ENCODE measurements around the gene CTDSPL.

CTDSPL gene

DNA sequence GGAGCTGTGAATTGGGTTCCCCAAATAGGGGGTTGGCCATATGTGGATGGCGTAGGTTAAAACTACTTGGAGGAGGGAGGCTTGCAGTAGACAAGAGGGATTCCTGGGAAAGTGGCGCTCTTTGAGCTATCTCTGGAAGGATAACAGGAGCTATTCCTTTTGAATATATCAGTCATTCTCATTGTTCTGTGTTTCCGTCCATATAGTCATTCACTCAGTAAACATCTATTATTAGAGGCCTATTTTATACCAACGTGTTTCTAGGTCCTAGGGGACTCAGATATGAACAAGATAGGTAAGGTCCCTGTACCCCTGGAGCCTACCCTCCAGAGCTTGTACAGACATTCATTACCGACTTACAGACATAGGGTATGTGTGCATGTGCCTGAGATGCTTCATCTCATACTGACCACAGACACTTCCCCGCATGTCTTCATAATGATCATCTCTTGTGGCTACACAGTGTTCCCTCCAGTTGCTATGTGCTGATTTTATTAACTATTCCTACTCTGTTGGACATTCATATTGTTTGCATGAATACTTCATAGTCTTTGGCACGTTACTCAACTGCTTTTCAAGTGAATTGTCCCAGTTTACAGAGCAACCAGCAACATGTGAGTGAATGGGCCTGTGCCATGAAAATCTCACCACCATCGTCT, 73.1 kb downstream of the CTDSPL start:
- ChIA-PET POLR2A (no interaction called here), CTCF (interaction anchor here (1.2 kb wide), 1 partner anchor 18 kb away, joined by 3 read pairs; no protein-coding TSS in a partner anchor)
- no peak for TF ChIP-seq ZNF776 (tag by site-specific recombination; IDR thresholded peaks at IDR 0.05; ENCODE audit: borderline replicate concordance)
- TF ChIP-seq, protein P1, sequence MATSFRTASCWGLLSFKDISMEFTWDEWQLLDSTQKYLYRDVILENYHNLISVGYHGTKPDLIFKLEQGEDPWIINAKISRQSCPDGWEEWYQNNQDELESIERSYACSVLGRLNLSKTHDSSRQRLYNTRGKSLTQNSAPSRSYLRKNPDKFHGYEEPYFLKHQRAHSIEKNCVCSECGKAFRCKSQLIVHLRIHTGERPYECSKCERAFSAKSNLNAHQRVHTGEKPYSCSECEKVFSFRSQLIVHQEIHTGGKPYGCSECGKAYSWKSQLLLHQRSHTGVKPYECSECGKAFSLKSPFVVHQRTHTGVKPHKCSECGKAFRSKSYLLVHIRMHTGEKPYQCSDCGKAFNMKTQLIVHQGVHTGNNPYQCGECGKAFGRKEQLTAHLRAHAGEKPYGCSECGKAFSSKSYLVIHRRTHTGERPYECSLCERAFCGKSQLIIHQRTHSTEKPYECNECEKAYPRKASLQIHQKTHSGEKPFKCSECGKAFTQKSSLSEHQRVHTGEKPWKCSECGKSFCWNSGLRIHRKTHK (tag by site-specific recombination; IDR thresholded peaks at IDR 0.05), result no peak
- no peak for TF ChIP-seq ZNF791 (tag by site-specific recombination; IDR thresholded peaks at IDR 0.05)
- no peak overlapping the region for H3K27ac ChIP-seq (ENCODE audit: extremely low read depth, low read depth, low read length)
- no peaks in the 10 kb centered on the region for H3K9me3 ChIP-seq (ENCODE audit: control insufficient read depth, insufficient read depth, low read depth, low read length)
- H3K36me3 ChIP-seq (ENCODE audit: control insufficient read depth in 2 of 2, insufficient read depth in 1 of 2, low read length in 2 of 2), result no peaks in the 10 kb centered on the region
- no peak overlapping the region for H3K4me3 ChIP-seq (ENCODE audit: low read depth, low read length)
- no peaks in the 10 kb centered on the region for H3K4me1 ChIP-seq (ENCODE audit: control insufficient read depth, insufficient read depth, low read length)

DNA sequence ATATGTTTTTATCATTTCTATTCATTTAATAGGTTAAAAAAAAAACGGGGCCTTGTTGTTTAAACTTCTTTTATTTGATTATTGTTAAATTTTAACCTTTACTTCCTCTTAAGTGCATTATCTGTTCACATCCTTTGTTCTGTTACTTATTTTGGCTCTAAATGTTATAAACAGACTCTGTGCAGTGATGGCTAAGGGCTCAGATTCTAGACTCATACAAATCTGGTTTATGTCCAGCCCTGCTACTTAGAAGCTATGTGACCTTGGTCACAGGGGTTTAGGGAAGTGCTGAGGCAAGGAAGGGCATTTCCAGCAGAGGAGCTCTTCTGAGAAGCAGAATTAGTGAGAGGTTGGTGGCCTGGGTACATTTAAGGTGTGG, 73.6 kb downstream of the CTDSPL start:
- TF ChIP-seq ZXDB (tag by site-specific recombination; IDR thresholded peaks at IDR 0.05) (no peak), ZNF707 (tag by site-specific recombination; IDR thresholded peaks at IDR 0.05) (no peak), ZNF341 (tag by site-specific recombination; IDR thresholded peaks at IDR 0.05; ENCODE audit: low read depth) (no peak), ZNF16 (tag by site-specific recombination; IDR thresholded peaks at IDR 0.05; ENCODE audit: low read depth) (no peak), ZNF610 (tag by site-specific recombination; IDR thresholded peaks at IDR 0.05; ENCODE audit: borderline replicate concordance) (no peak), KLF10 (tag by site-specific recombination; IDR thresholded peaks at IDR 0.05) (no peak), HOXC10 (CRISPR knock-in tag; IDR thresholded peaks at IDR 0.05) (no peak), ZNF433 (tag by site-specific recombination; IDR thresholded peaks at IDR 0.05; ENCODE audit: low read depth) (no peak), ZNF214 (tag by site-specific recombination; IDR thresholded peaks at IDR 0.05; ENCODE audit: borderline replicate concordance) (no peak), ZNF302 (tag by site-specific recombination; IDR thresholded peaks at IDR 0.05; ENCODE audit: low read depth) (no peak), TCF7L2 (IDR thresholded peaks at IDR 0.05; ENCODE audit: borderline replicate concordance, low read depth, low read length) (no peak), BCL11A (tag by site-specific recombination; IDR thresholded peaks at IDR 0.05; ENCODE audit: low read depth) (no peak)
- TF ChIP-seq, protein P2, sequence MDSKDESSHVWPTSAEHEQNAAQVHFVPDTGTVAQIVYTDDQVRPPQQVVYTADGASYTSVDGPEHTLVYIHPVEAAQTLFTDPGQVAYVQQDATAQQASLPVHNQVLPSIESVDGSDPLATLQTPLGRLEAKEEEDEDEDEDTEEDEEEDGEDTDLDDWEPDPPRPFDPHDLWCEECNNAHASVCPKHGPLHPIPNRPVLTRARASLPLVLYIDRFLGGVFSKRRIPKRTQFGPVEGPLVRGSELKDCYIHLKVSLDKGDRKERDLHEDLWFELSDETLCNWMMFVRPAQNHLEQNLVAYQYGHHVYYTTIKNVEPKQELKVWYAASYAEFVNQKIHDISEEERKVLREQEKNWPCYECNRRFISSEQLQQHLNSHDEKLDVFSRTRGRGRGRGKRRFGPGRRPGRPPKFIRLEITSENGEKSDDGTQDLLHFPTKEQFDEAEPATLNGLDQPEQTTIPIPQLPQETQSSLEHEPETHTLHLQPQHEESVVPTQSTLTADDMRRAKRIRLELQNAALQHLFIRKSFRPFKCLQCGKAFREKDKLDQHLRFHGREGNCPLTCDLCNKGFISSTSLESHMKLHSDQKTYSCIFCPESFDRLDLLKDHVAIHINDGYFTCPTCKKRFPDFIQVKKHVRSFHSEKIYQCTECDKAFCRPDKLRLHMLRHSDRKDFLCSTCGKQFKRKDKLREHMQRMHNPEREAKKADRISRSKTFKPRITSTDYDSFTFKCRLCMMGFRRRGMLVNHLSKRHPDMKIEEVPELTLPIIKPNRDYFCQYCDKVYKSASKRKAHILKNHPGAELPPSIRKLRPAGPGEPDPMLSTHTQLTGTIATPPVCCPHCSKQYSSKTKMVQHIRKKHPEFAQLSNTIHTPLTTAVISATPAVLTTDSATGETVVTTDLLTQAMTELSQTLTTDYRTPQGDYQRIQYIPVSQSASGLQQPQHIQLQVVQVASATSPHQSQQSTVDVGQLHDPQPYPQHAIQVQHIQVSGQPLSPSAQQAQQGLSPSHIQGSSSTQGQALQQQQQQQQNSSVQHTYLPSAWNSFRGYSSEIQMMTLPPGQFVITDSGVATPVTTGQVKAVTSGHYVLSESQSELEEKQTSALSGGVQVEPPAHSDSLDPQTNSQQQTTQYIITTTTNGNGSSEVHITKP (tag by site-specific recombination; IDR thresholded peaks at IDR 0.05), result no peak
- TF ChIP-seq, protein P3, sequence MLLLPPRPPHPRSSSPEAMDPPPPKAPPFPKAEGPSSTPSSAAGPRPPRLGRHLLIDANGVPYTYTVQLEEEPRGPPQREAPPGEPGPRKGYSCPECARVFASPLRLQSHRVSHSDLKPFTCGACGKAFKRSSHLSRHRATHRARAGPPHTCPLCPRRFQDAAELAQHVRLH (tag by site-specific recombination; IDR thresholded peaks at IDR 0.05), result no peak
- ChIA-PET CTCF (interaction anchor here (1.2 kb wide), 1 partner anchor 19 kb away, joined by 3 read pairs; no protein-coding TSS in a partner anchor), POLR2A (no interaction called here)
- Histone ChIP-seq H3K36me3 (ENCODE audit: control insufficient read depth in 2 of 2, insufficient read depth in 1 of 2, low read length in 2 of 2) (no peaks in the 10 kb centered on the region), H3K4me3 (ENCODE audit: low read depth, low read length) (no peak overlapping the region), H3K27ac (ENCODE audit: extremely low read depth, low read depth, low read length) (no peak overlapping the region), H3K4me1 (ENCODE audit: control insufficient read depth, insufficient read depth, low read length) (no peaks in the 10 kb centered on the region), H3K9me3 (ENCODE audit: control insufficient read depth, insufficient read depth, low read depth, low read length) (no peaks in the 10 kb centered on the region)
